Measurements from ENCODE around the gene ITGB6.

- no peak for TF ChIP-seq MAX (IDR thresholded peaks at IDR 0.05)
- TF ChIP-seq HOXA7 (CRISPR knock-in tag; IDR thresholded peaks at IDR 0.05): no peak
- TF ChIP-seq NR3C1 (IDR thresholded peaks at IDR 0.05): no peak
- no peak for TF ChIP-seq MAZ (IDR thresholded peaks at IDR 0.05; ENCODE audit: borderline replicate concordance, low read depth, low read length)
- no peak for TF ChIP-seq CTCF (IDR thresholded peaks at IDR 0.05)
- TF ChIP-seq CHD2 (IDR thresholded peaks at IDR 0.05; ENCODE audit: low read length, partially characterized antibody): no peak
- no peak for TF ChIP-seq MYC (IDR thresholded peaks at IDR 0.05; ENCODE audit: borderline replicate concordance, low read length)
- no peak for TF ChIP-seq ELK1 (IDR thresholded peaks at IDR 0.05; ENCODE audit: low read depth, low read length)
- no peak for TF ChIP-seq EP300 (IDR thresholded peaks at IDR 0.05)
- TF ChIP-seq POLR2A (IDR thresholded peaks at IDR 0.05; ENCODE audit: low read length): no peak
- TF ChIP-seq RAD21 (conservative IDR thresholded peaks at IDR 0.05 in 1 of 2, IDR thresholded peaks at IDR 0.05 in 1 of 2): no peak
- TF ChIP-seq ESRRA (IDR thresholded peaks at IDR 0.05; ENCODE audit: borderline replicate concordance, low read length): no peak
- TF ChIP-seq SMC3 (IDR thresholded peaks at IDR 0.05): no peak
These were observed 86.1 kb downstream of the ITGB6 start for GRCh38 chr2:160114020-160114419.

Data from A549 (cell line).